HG02642 (cell line): ENCODE data around the gene SECISBP2L.

Experiments
- ATAC-seq: cut with Tn5 transposase; IDR thresholded peaks from one replicate; pipeline ENCODE4 v1.9.1; 2021; ENCODE audit warnings: mild to moderate bottlenecking; ENCODE audit not compliant: unreplicated experiment, poor library complexity

The SECISBP2L gene

GRCh38 chr15:49023354-49023753 is 22.9 kb downstream of the SECISBP2L start:
- ATAC-seq: peak; percentile 71

GRCh38 chr15:49015896-49016295 is 30.4 kb downstream of the SECISBP2L start:
- no peak for ATAC-seq

GRCh38 chr15:48999314-48999713 is 46.9 kb downstream of the SECISBP2L start:
- no peak for ATAC-seq

DNA sequence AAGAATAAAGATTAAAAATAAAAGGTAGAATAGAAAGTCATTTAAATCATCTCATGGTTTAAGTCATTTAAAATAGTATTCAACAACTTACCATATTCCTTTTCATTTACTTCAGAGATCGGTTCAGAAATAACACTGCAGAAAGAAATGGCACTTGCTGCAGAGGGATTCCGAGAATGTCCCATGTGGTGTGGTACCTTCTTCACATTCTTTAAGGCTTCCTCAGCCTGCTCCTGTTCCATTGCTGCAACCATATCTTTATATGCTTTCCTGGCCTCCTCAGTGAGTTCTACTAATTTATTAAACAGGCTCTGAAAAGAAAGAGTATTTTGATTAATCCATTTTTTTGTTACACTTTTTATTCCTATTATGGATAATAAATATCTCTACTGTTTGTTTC is 50.0 kb downstream of the SECISBP2L start:
- ATAC-seq: no peak

DNA sequence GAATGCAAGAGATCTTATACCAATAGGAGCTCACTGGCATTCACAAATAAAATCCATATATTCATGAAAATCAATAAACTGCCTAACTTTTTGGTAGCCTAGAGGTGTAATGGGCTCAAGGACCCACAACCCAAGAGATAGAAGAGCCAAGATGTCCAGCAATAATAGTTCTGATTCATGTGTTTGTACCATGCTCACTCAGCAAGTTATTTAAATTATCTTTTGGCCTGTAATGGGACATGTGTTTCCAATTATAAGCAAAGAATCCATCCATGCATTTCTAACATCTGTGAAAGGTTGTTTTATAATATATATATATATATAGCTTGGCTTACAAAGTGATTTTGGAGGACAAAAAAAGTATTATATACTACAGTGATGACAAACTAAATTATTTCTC is 52.9 kb downstream of the SECISBP2L start:
- no peak for ATAC-seq

GRCh38 chr15:48992545-48992944 is 53.7 kb downstream of the SECISBP2L start:
- ATAC-seq: peak; percentile 95

DNA sequence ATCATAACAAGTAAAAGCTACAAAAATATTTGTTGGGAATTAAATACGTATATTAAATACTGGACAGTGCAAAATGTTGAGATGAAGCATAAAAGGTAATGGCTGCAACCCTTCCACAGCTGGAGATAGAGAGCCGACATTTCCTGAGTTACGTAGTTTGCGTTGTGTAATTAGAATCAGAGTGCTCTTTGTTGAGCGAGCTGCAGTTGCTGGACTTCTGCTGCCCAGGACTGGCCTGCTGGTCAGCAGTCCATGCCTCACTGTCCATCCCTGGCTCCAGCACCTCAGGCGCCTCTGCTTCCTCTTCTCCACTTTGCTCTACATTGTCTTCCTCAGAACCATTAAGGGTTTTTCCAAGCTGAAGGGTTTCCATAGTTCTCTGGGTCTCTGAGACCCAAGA is 54.1 kb downstream of the SECISBP2L start:
- ATAC-seq: peak; percentile 11

DNA sequence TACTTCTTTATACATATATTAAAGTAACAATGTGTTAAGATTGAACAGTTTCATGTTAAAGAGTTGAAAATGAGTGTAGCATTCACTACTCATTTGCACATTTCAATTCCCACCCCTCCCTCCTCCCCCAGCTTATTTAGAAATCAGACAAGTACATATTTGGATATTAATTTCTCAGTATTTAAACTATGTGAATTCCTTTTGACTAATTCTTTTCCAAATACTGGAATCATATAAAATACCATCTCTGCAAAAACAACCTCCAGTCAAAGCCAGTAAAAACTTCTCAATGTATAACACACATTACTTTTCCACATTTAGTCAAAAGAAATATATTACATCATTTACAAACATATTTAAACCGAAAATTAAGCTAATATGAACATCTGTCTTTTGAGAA is 57.1 kb downstream of the SECISBP2L start:
- no peak for ATAC-seq

GRCh38 chr15:48987142-48987541 is 59.1 kb downstream of the SECISBP2L start:
- ATAC-seq: no peak

DNA sequence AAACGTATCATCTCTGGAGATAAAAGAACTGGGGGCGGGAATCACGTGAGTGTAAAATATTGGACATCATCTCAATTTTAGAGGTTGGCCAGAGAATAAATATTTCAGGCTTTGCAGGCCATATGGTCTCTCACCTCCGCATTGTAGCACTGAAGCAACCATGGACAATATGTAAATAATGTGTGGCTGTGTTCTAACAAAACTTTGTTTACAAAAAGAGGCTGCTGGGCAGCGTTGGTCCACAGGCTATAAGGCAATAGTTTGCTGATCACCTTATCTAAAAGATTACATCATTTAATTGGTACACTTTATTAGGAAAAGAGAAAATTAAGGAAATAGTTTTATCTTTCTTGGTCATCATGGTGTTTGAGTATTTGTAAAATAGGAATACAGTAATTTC is 60.0 kb downstream of the SECISBP2L start:
- no peak for ATAC-seq

- no peak for ATAC-seq
Measured at GRCh38 chr15:48985516-48985915, 60.7 kb downstream of the SECISBP2L start.

DNA sequence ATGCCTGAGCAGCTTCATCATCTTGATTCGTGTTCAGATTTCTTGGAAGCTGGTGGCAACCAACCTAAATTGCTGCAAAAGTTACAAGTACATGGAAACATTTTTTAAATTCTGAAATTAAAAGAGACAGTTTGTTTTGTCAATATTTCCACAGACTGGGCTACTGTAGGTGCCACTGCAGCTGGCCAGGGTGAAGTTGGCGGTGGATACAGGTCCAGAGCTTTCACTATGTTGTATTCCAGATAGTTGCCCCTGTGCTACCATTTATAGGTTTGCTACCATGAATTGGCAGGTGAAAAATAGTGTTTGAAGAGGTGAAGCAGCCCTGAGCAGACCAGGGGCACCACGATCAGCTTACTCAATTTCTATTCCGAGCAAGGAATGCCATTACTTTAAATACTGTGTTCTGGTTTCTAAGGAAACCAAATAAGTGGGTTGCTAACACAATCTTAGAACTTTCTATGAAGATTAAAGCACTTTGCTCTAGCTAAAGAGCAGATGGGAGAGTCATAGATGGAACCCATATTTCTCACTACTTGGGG is 61.4 kb downstream of the SECISBP2L start:
- ATAC-seq: no peak

GRCh38 chr15:48984021-48984710 is 62.1 kb downstream of the SECISBP2L start:
- ATAC-seq: no peak

GRCh38 chr15:48983300-48983699 is 62.9 kb downstream of the SECISBP2L start:
- ATAC-seq: no peak

DNA sequence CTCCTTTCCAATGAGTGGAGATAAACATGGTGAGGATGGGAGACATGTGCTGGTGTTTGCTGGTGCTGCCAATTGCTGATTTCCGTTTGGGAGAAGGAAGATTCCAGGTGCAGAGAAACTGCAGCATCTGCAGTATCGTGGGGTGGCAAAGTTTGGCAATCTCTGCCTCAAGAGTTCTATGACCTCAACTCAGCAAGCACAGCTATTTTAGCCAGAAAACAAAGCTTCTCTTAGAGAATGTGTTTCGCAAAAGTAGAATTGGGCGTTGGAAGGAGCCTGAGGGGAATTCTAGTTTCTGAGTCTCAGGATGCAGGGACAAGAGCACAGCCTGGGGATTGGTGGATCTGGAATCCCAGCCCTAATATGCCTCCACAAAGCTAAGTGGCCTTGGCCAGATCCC is 64.3 kb downstream of the SECISBP2L start:
- ATAC-seq: no peak

- no peak for ATAC-seq
Measured at GRCh38 chr15:48978638-48979037, 67.6 kb downstream of the SECISBP2L start.

DNA sequence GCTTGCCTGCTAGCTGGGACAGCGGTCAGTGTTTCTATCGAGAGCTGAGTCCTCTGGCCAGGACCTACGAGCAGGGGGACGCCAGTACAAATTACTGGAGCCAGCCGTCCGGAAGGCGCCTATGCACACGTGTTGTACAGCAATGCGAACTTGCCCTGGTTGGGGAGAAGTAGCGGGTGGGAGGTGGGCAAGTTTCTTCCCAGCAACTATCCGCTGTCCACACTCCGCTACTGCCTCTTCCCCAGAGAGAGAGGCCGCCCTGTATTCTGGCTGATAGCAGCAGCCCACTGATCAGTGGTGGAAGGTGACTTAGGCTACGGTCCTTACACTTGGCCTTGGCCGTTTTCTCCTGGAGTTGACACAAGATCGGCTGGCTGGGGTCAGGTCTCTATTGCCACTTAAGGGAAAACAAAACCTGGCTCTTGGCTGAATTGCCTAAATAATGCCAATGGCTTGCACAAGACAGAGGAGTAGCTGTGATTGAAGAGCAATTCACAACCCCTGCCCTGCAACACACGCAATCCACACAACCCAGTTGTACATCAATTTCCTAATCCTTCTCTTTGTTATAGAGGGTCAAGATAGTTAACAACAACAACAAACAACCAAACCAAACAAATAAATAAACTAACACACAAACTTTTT is 69.7 kb downstream of the SECISBP2L start:
- ATAC-seq: no peak

GRCh38 chr15:48975472-48976419 is 70.5 kb downstream of the SECISBP2L start:
- ATAC-seq: peak; percentile 99

DNA sequence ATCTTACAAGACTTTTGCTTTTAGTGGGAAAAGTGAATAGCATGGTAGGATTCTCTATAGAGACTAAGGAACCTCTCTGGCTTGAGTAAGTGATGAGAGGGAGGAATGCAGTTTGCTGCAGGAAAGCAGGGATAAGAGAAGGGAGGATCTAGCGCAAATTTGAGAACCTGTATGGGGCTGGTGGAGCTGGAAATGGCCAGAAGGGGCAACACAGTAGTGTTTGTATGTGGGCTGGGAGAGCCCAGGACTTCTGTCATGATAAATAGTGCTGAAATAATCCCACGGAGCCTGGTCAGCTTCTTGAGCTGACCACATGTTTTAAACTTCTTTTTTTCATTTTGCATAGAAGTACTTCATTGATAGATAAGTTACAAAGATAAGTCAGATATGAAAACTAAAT is 71.4 kb downstream of the SECISBP2L start:
- ATAC-seq: no peak

- no peak for ATAC-seq
Measured at GRCh38 chr15:48972750-48973503, 73.3 kb downstream of the SECISBP2L start.
